Neural cell (in vitro differentiated cells): ENCODE measurements around the gene ZNF33A.

ENCODE experiments used
- EP300 ChIP-seq: fragments of 450-650 bp; conservative IDR thresholded peaks from 2 replicates; pipeline ENCODE4 v1.6.1; 2014; ENCODE audit warnings: antibody characterized with exemption, mild to moderate bottlenecking, moderate library complexity; ENCODE audit not compliant: poor library complexity, severe bottlenecking
- EZH2 ChIP-seq: fragments of 200-600, 300-800 bp; shearing (Covaris generic), sonication (generic); IDR thresholded peaks from 2 replicates; pipeline ENCODE4 v1.6.1; 2014; ENCODE audit warnings: antibody characterized with exemption, low read length, borderline replicate concordance, mild to moderate bottlenecking; ENCODE audit not compliant: insufficient read depth, poor library complexity, severe bottlenecking
- POLR2AphosphoS5 ChIP-seq: IDR thresholded peaks from 2 replicates; pipeline ENCODE4 v1.6.1; 2012
- RAD21 ChIP-seq: fragments of 450-650 bp; conservative IDR thresholded peaks from 2 replicates; pipeline ENCODE4 v1.6.1; 2014; ENCODE audit warnings: antibody characterized with exemption, mild to moderate bottlenecking, moderate library complexity
- SMC3 ChIP-seq: fragments of 450-650 bp; conservative IDR thresholded peaks from 2 replicates; pipeline ENCODE4 v1.6.1; 2014; ENCODE audit warnings: antibody characterized with exemption, mild to moderate bottlenecking, moderate library complexity; ENCODE audit not compliant: poor library complexity
- TAF1 ChIP-seq: IDR thresholded peaks from 2 replicates; pipeline ENCODE4 v1.6.1; 2012; ENCODE audit warnings: low read depth
- TF ChIP-seq, protein P1 (sequence below): fragments of 450-650 bp; IDR thresholded peaks from 2 replicates; pipeline ENCODE4 v1.5.1; 2014; ENCODE audit warnings: antibody characterized with exemption, mild to moderate bottlenecking, moderate library complexity; ENCODE audit not compliant: poor library complexity, severe bottlenecking
- TF ChIP-seq, protein P2 (sequence below): IDR thresholded peaks from 2 replicates; pipeline ENCODE4 v1.6.1; 2012; ENCODE audit warnings: borderline replicate concordance

DNA sequence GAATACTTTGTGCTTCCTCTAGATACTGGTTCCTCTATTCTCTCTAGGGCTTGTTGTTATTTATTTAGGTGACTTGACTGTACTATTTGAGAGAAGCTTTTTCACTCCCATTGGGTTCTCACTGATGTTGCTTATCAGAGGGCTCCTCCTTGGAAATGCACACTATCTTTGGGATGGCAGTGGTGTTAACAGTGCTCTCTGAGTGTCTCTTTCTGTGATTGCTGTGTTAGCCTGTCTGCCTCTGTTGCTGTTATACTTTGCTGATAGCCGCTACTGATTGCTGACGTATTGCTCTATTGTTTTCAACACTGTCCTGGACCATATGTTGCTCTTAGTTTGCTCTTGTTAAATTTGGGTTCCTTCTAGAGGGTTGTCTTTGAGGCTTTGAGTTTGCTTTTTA lies 34.7 kb downstream of the ZNF33A start:
- TF ChIP-seq, protein P1, sequence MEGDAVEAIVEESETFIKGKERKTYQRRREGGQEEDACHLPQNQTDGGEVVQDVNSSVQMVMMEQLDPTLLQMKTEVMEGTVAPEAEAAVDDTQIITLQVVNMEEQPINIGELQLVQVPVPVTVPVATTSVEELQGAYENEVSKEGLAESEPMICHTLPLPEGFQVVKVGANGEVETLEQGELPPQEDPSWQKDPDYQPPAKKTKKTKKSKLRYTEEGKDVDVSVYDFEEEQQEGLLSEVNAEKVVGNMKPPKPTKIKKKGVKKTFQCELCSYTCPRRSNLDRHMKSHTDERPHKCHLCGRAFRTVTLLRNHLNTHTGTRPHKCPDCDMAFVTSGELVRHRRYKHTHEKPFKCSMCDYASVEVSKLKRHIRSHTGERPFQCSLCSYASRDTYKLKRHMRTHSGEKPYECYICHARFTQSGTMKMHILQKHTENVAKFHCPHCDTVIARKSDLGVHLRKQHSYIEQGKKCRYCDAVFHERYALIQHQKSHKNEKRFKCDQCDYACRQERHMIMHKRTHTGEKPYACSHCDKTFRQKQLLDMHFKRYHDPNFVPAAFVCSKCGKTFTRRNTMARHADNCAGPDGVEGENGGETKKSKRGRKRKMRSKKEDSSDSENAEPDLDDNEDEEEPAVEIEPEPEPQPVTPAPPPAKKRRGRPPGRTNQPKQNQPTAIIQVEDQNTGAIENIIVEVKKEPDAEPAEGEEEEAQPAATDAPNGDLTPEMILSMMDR = no peak
- no peak for TF ChIP-seq SMC3
- TF ChIP-seq POLR2AphosphoS5 = no peak
- TF ChIP-seq EZH2 = no peak
- TF ChIP-seq EP300 = no peak
- TF ChIP-seq TAF1 = no peak
- TF ChIP-seq, protein P2, sequence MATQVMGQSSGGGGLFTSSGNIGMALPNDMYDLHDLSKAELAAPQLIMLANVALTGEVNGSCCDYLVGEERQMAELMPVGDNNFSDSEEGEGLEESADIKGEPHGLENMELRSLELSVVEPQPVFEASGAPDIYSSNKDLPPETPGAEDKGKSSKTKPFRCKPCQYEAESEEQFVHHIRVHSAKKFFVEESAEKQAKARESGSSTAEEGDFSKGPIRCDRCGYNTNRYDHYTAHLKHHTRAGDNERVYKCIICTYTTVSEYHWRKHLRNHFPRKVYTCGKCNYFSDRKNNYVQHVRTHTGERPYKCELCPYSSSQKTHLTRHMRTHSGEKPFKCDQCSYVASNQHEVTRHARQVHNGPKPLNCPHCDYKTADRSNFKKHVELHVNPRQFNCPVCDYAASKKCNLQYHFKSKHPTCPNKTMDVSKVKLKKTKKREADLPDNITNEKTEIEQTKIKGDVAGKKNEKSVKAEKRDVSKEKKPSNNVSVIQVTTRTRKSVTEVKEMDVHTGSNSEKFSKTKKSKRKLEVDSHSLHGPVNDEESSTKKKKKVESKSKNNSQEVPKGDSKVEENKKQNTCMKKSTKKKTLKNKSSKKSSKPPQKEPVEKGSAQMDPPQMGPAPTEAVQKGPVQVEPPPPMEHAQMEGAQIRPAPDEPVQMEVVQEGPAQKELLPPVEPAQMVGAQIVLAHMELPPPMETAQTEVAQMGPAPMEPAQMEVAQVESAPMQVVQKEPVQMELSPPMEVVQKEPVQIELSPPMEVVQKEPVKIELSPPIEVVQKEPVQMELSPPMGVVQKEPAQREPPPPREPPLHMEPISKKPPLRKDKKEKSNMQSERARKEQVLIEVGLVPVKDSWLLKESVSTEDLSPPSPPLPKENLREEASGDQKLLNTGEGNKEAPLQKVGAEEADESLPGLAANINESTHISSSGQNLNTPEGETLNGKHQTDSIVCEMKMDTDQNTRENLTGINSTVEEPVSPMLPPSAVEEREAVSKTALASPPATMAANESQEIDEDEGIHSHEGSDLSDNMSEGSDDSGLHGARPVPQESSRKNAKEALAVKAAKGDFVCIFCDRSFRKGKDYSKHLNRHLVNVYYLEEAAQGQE = no peak
- TF ChIP-seq RAD21 = no peak
